Liver (tissue), 9 donors: ENCODE results near the gene HHLA2. TPM values are rescaled to one million over a fixed set of nuclear protein-coding genes. Genes with fewer than 3 reads are reported as not detected.

ENCODE experiments used
- DNase-seq: peaks from one replicate; pipeline ENCODE4 v3.0.0-alpha.2; 2017; ENCODE audit warnings: low spot score
- H3K27ac ChIP-seq, 2 donors: one replicate each; pipeline ENCODE4 v1.7.0; 2013; ENCODE audit warnings: inconsistent platforms in 2 of 2, low read length in 2 of 2, control low read depth in 1 of 2, low read depth in 1 of 2, mild to moderate bottlenecking in 1 of 2
- H3K27me3 ChIP-seq, 4 donors: one replicate each; pipeline versions ENCODE4 v1.6.1 to v1.7.0; 2013; ENCODE audit warnings: low read length in 3 of 4, inconsistent platforms in 1 of 4, mild to moderate bottlenecking in 1 of 4, moderate library complexity in 1 of 4; ENCODE audit not compliant: control insufficient read depth in 4 of 4, insufficient read depth in 4 of 4
- H3K36me3 ChIP-seq, 4 donors: one replicate each; pipeline versions ENCODE4 v1.6.1 to v1.7.0; 2013; ENCODE audit warnings: low read length in 3 of 4, mild to moderate bottlenecking in 3 of 4, low read depth in 1 of 4, moderate library complexity in 1 of 4; ENCODE audit not compliant: control insufficient read depth in 4 of 4, insufficient read depth in 3 of 4
- H3K4me1 ChIP-seq, 4 donors: one replicate each; pipeline versions ENCODE4 v1.6.1 to v1.7.0; 2013; ENCODE audit warnings: low read length in 3 of 4, mild to moderate bottlenecking in 3 of 4, moderate library complexity in 1 of 4; ENCODE audit not compliant: control insufficient read depth in 4 of 4, insufficient read depth in 4 of 4
- H3K4me3 ChIP-seq, 3 donors: one replicate each; pipeline versions ENCODE4 v1.6.1 to v1.7.0; 2013; ENCODE audit warnings: low read length in 3 of 3, control low read depth in 1 of 3, low read depth in 1 of 3, mild to moderate bottlenecking in 1 of 3
- H3K9ac ChIP-seq, 2 donors: one replicate each; pipeline ENCODE4 v1.7.0; 2013; ENCODE audit warnings: low read length in 2 of 2, mild to moderate bottlenecking in 2 of 2, moderate library complexity in 2 of 2, control low read depth in 1 of 2, low read depth in 1 of 2
- H3K9me3 ChIP-seq, 4 donors: one replicate each; pipeline versions ENCODE4 v1.6.1 to v1.7.0; 2013; ENCODE audit warnings: low read length in 3 of 4; ENCODE audit not compliant: control insufficient read depth in 4 of 4
- EGR1 ChIP-seq, 2 donors: IDR thresholded peaks; 2 replicates each; pipeline ENCODE4 v1.6.1; 2016 to 2018; ENCODE audit warnings: antibody characterized with exemption in 2 of 2, low read depth in 2 of 2
- FOXA1 ChIP-seq: IDR thresholded peaks from 2 replicates; pipeline ENCODE4 v1.6.1; 2016; ENCODE audit warnings: antibody characterized with exemption
- FOXA2 ChIP-seq: IDR thresholded peaks from 2 replicates; pipeline ENCODE4 v1.6.1; 2016; ENCODE audit warnings: antibody characterized with exemption
- HNF4G ChIP-seq: IDR thresholded peaks from 2 replicates; pipeline ENCODE4 v1.6.1; 2016; ENCODE audit warnings: antibody characterized with exemption
- RAD21 ChIP-seq, 2 donors: IDR thresholded peaks; 2 replicates each; pipeline ENCODE4 v1.6.1; 2016; ENCODE audit warnings: antibody characterized with exemption in 2 of 2, mild to moderate bottlenecking in 2 of 2
- REST ChIP-seq: IDR thresholded peaks from 2 replicates; pipeline ENCODE4 v1.6.1; 2016; ENCODE audit warnings: antibody characterized with exemption, mild to moderate bottlenecking
- RXRA ChIP-seq, 2 donors: IDR thresholded peaks; 2 replicates each; pipeline ENCODE4 v1.6.1; 2017 to 2018; ENCODE audit warnings: antibody characterized with exemption in 2 of 2, mild to moderate bottlenecking in 1 of 2
- SP1 ChIP-seq: IDR thresholded peaks from 2 replicates; pipeline ENCODE4 v1.6.1; 2018; ENCODE audit warnings: antibody characterized with exemption, mild to moderate bottlenecking
- TAF1 ChIP-seq: conservative IDR thresholded peaks from 2 replicates; pipeline ENCODE4 v1.6.1; 2016; ENCODE audit warnings: antibody characterized with exemption, mild to moderate bottlenecking
- YY1 ChIP-seq: IDR thresholded peaks from 2 replicates; pipeline ENCODE4 v1.6.1; 2016; ENCODE audit warnings: antibody characterized with exemption, mild to moderate bottlenecking
- ZBTB33 ChIP-seq: IDR thresholded peaks from 2 replicates; pipeline ENCODE4 v1.6.1; 2016; ENCODE audit warnings: antibody characterized with exemption
- WGBS: extraction: QIAGEN DNeasy Blood & Tissue Kit; methylation state at CpG from one replicate; pipeline ENCODE4 v1.1.7; 2013; 5-methylcytosine and 5-hydroxymethylcytosine counted together
- polyA plus RNA-seq, 2 donors: library from polyadenylated mRNA; stranded (reverse) in 1 of 2; unstranded in 1 of 2; fragments of 200-250 nt in 1 of 2; fragments of >200 nt in 1 of 2; fragmentation: Nextera tagmentation in 1 of 2; extraction: Ambion mirVana in 1 of 2; gene quantifications; one replicate each; pipeline versions ENCODE4 v1.2.1 to v1.2.3, GENCODE V29; 2013 to 2015
- total RNA-seq, 2 donors: library from RNA; depleted of rRNA; stranded (reverse); fragments of >200 nt; gene quantifications; one replicate each; pipeline ENCODE4 v1.2.3, GENCODE V29; 2014
- donor health status: healthy.
- donor health status: healthy.
- donor health status: healthy.
- donor health status: healthy.
- donor health status: healthy.

Gene HHLA2
- total and polyA plus RNA-seq, 4 donors = 0.07 to 0.14 TPM; not detected in 2

- no peaks in the 10 kb centered on the region for H3K36me3 ChIP-seq
- H3K4me1 ChIP-seq = no peaks in the 10 kb centered on the region
- no peak for DNase-seq
- no peak overlapping the region for H3K27ac ChIP-seq
- TF ChIP-seq RAD21 (IDR thresholded peaks at IDR 0.05) (no peak), RXRA (IDR thresholded peaks at IDR 0.05) (no peak), TAF1 (no peak), HNF4G (no peak)
- H3K4me3 ChIP-seq = no peak overlapping the region
- H3K27me3 ChIP-seq = no peaks in the 10 kb centered on the region
- H3K9me3 ChIP-seq = no peaks in the 10 kb centered on the region
- H3K9ac ChIP-seq = no peak overlapping the region
Observed at GRCh38 chr3:108329947-108330346, 33.6 kb downstream of the HHLA2 start.

GRCh38 chr3:108331792-108332191, 35.4 kb downstream of the HHLA2 start:
- Histone ChIP-seq H3K4me3 (no peak overlapping the region), H3K9me3 (no peaks in the 10 kb centered on the region), H3K27me3 (no peaks in the 10 kb centered on the region), H3K4me1 (no peaks in the 10 kb centered on the region), H3K9ac (no peak overlapping the region), H3K36me3 (no peaks in the 10 kb centered on the region), H3K27ac (no peak overlapping the region)
- 94% methylated on average over 3 of the region's 3 CpGs for WGBS
- TF ChIP-seq SP1 (no peak), YY1 (no peak), EGR1 (IDR thresholded peaks at IDR 0.05; ENCODE audit: low read depth in 2 of 2) (no peak), REST (no peak), TAF1 (no peak), ZBTB33 (no peak), FOXA1 (no peak)
- DNase-seq = no peak

- H3K9me3 ChIP-seq = no peaks in the 10 kb centered on the region
- WGBS = 99% methylated on average over 1 of the region's 1 CpG
- H3K27me3 ChIP-seq = no peaks in the 10 kb centered on the region
- no peak for DNase-seq
- peaks cover 3 to 6% (median 6%) of the 10 kb centered on the region in 4 donors for H3K4me1 ChIP-seq
- H3K36me3 ChIP-seq = no peaks in the 10 kb centered on the region
- H3K4me3 ChIP-seq = no peak overlapping the region
- H3K9ac ChIP-seq = no peak overlapping the region
- TF ChIP-seq FOXA2 (no peak), FOXA1 (no peak)
- H3K27ac ChIP-seq = no peak overlapping the region
Observed at GRCh38 chr3:108333961-108334360, 37.6 kb downstream of the HHLA2 start.
